Activated naive CD8-positive, alpha-beta T cell treated with anti-CD3 and anti-CD28 coated beads, Interleukin-2, amount 50 U/mL, for 24 hours (primary cell): Measurements from ENCODE around the gene FRRS1.
"Not testable (repeated sequence)": the region's sequence is repeated elsewhere in the genome, so short reads cannot be mapped to it uniquely, and the experiment has no call there.

Source experiments
- ATAC-seq: fragments of 150-1000 bp; cut with Tn5 transposase; one replicate; pipeline ENCODE4 v1.10.0; 2021
- DNase-seq: peaks from one replicate; pipeline ENCODE4 v3.0.0; 2021
- H3K27ac Mint-ChIP-seq: one replicate; pipeline ENCODE4 v1.8.0; 2021; ENCODE audit warnings: mild to moderate bottlenecking, mixed read lengths
- H3K27me3 Mint-ChIP-seq: one replicate; pipeline ENCODE4 v1.8.0; 2021; ENCODE audit warnings: mixed read lengths
- H3K36me3 Mint-ChIP-seq: one replicate; pipeline ENCODE4 v1.8.0; 2021; ENCODE audit warnings: low read depth, mixed read lengths
- H3K4me1 Mint-ChIP-seq: one replicate; pipeline ENCODE4 v1.8.0; 2021; ENCODE audit warnings: mixed read lengths
- H3K4me3 Mint-ChIP-seq: one replicate; pipeline ENCODE4 v1.8.0; 2021; ENCODE audit warnings: mild to moderate bottlenecking, moderate library complexity, mixed read lengths
- H3K9me3 Mint-ChIP-seq: one replicate; pipeline ENCODE4 v1.8.0; 2021; ENCODE audit warnings: mixed read lengths

FRRS1 gene

GRCh38 chr1:99766378-99766800, at the start of gene FRRS1:
TSS of gene FRRS1 (minus strand) at chr1:99766635. CDS start at chr1:99748768, 17,867 bp downstream.
- Mint-ChIP-seq H3K36me3 (no peaks in the 10 kb centered on the region), H3K4me3 (peak within 1 kb of the TSS; percentile 87), H3K27me3 (no peaks in the 10 kb centered on the region), H3K27ac (peak within 1 kb of the TSS; percentile 67), H3K4me1 (peaks cover 3% of the 10 kb centered on the region), H3K9me3 (no peaks in the 10 kb centered on the region)
- DNase-seq (peak; percentile 27), ATAC-seq (peak; percentile 92)

GRCh38 chr1:99814373-99814900, 48.0 kb upstream of the FRRS1 start:
- Mint-ChIP-seq H3K27me3 (peaks cover 2% of the 10 kb centered on the region), H3K36me3 (no peaks in the 10 kb centered on the region), H3K4me3 (no peak overlapping the region), H3K9me3 (no peaks in the 10 kb centered on the region), H3K27ac (no peak overlapping the region), H3K4me1 (peaks cover 8% of the 10 kb centered on the region)
- DNase-seq = no peak
- no peak for ATAC-seq

- Mint-ChIP-seq H3K9me3 (no peaks in the 10 kb centered on the region), H3K36me3 (no peaks in the 10 kb centered on the region), H3K27me3 (peaks cover 6% of the 10 kb centered on the region)
Measured at GRCh38 chr1:99811747-99812146, 45.3 kb upstream of the FRRS1 start.

GRCh38 chr1:99811075-99811474, 44.6 kb upstream of the FRRS1 start:
- peak overlapping the region; percentile 1 for H3K27ac Mint-ChIP-seq
- ATAC-seq (no peak), DNase-seq (no peak)
- no peaks in the 10 kb centered on the region for H3K36me3 Mint-ChIP-seq
- peaks cover 6% of the 10 kb centered on the region for H3K27me3 Mint-ChIP-seq
- peaks cover 17% of the 10 kb centered on the region for H3K4me1 Mint-ChIP-seq
- H3K4me3 Mint-ChIP-seq = no peak overlapping the region
- no peaks in the 10 kb centered on the region for H3K9me3 Mint-ChIP-seq

More at GRCh38 chr1:99811747-99812146, 45.3 kb upstream of the FRRS1 start:
- Mint-ChIP-seq H3K27ac (no peak overlapping the region), H3K4me3 (no peak overlapping the region), H3K4me1 (peaks cover 17% of the 10 kb centered on the region)
- no peak for ATAC-seq
- no peak for DNase-seq

- Mint-ChIP-seq H3K4me3 (no peak overlapping the region), H3K27ac (peak overlapping the region; percentile 68), H3K4me1 (peaks cover 17% of the 10 kb centered on the region), H3K36me3 (no peaks in the 10 kb centered on the region), H3K9me3 (no peaks in the 10 kb centered on the region), H3K27me3 (peaks cover 6% of the 10 kb centered on the region)
- ATAC-seq (peak; percentile 91), DNase-seq (peak; percentile 18)
Measured at GRCh38 chr1:99808391-99809115, 42.1 kb upstream of the FRRS1 start.

GRCh38 chr1:99806882-99807281, 40.4 kb upstream of the FRRS1 start:
- peaks cover 6% of the 10 kb centered on the region for H3K27me3 Mint-ChIP-seq
- no peak overlapping the region for H3K27ac Mint-ChIP-seq
- H3K4me1 Mint-ChIP-seq = peaks cover 17% of the 10 kb centered on the region
- no peak overlapping the region for H3K4me3 Mint-ChIP-seq
- H3K9me3 Mint-ChIP-seq = no peaks in the 10 kb centered on the region
- ATAC-seq = no peak
- H3K36me3 Mint-ChIP-seq = no peaks in the 10 kb centered on the region
- DNase-seq = no peak

GRCh38 chr1:99801584-99801983, 35.1 kb upstream of the FRRS1 start:
- DNase-seq (no peak), ATAC-seq (no peak)
- Mint-ChIP-seq H3K36me3 (no peaks in the 10 kb centered on the region), H3K9me3 (no peaks in the 10 kb centered on the region), H3K4me3 (no peak overlapping the region), H3K27ac (no peak overlapping the region), H3K27me3 (peaks cover 3% of the 10 kb centered on the region), H3K4me1 (no peaks in the 10 kb centered on the region)

GRCh38 chr1:99793861-99794260, 27.4 kb upstream of the FRRS1 start:
- not testable (repeated sequence) for ATAC-seq, H3K27me3 Mint-ChIP-seq, H3K36me3 Mint-ChIP-seq, H3K27ac Mint-ChIP-seq, H3K4me3 Mint-ChIP-seq, H3K9me3 Mint-ChIP-seq, H3K4me1 Mint-ChIP-seq, DNase-seq

- Mint-ChIP-seq H3K27me3 (peaks cover 14% of the 10 kb centered on the region), H3K9me3 (no peaks in the 10 kb centered on the region), H3K4me3 (no peak overlapping the region), H3K36me3 (no peaks in the 10 kb centered on the region), H3K4me1 (peaks cover 13% of the 10 kb centered on the region), H3K27ac (no peak overlapping the region)
- no peak for ATAC-seq
- no peak for DNase-seq
Measured at GRCh38 chr1:99789715-99790114, 23.3 kb upstream of the FRRS1 start.

GRCh38 chr1:99788896-99789295, 22.5 kb upstream of the FRRS1 start:
- H3K4me1 Mint-ChIP-seq = peaks cover 20% of the 10 kb centered on the region
- ATAC-seq (no peak), DNase-seq (no peak)
- no peak overlapping the region for H3K4me3 Mint-ChIP-seq
- no peaks in the 10 kb centered on the region for H3K9me3 Mint-ChIP-seq
- no peak overlapping the region for H3K27ac Mint-ChIP-seq
- peaks cover 18% of the 10 kb centered on the region for H3K27me3 Mint-ChIP-seq
- no peaks in the 10 kb centered on the region for H3K36me3 Mint-ChIP-seq

GRCh38 chr1:99786751-99787501, 20.5 kb upstream of the FRRS1 start:
- H3K4me1 Mint-ChIP-seq = peaks cover 20% of the 10 kb centered on the region
- DNase-seq = no peak

GRCh38 chr1:99784809-99785255, 18.4 kb upstream of the FRRS1 start:
- Mint-ChIP-seq H3K27me3 (peaks cover 35% of the 10 kb centered on the region), H3K9me3 (no peaks in the 10 kb centered on the region), H3K4me3 (peak overlapping the region; percentile 46), H3K4me1 (peaks cover 20% of the 10 kb centered on the region), H3K36me3 (no peaks in the 10 kb centered on the region), H3K27ac (peak overlapping the region; percentile 20)
- ATAC-seq = no peak
- no peak for DNase-seq

More at GRCh38 chr1:99786751-99787501, 20.5 kb upstream of the FRRS1 start:
- peaks cover 28% of the 10 kb centered on the region for H3K27me3 Mint-ChIP-seq
- no peak overlapping the region for H3K4me3 Mint-ChIP-seq
- H3K36me3 Mint-ChIP-seq = no peaks in the 10 kb centered on the region
- no peaks in the 10 kb centered on the region for H3K9me3 Mint-ChIP-seq
- H3K27ac Mint-ChIP-seq = no peak overlapping the region
- ATAC-seq = peak; percentile 66

GRCh38 chr1:99784143-99784542, 17.7 kb upstream of the FRRS1 start:
- H3K9me3 Mint-ChIP-seq = no peaks in the 10 kb centered on the region
- peak overlapping the region; percentile 46 for H3K4me3 Mint-ChIP-seq

GRCh38 chr1:99782920-99783319, 16.5 kb upstream of the FRRS1 start:
- peaks cover 20% of the 10 kb centered on the region for H3K4me1 Mint-ChIP-seq
- no peak overlapping the region for H3K4me3 Mint-ChIP-seq
- H3K27me3 Mint-ChIP-seq = peaks cover 37% of the 10 kb centered on the region
- no peak overlapping the region for H3K27ac Mint-ChIP-seq
- ATAC-seq (no peak), DNase-seq (no peak)
- H3K36me3 Mint-ChIP-seq = no peaks in the 10 kb centered on the region
- no peaks in the 10 kb centered on the region for H3K9me3 Mint-ChIP-seq

More at GRCh38 chr1:99784143-99784542, 17.7 kb upstream of the FRRS1 start:
- Mint-ChIP-seq H3K27ac (no peak overlapping the region), H3K27me3 (peaks cover 40% of the 10 kb centered on the region), H3K4me1 (peaks cover 20% of the 10 kb centered on the region), H3K36me3 (no peaks in the 10 kb centered on the region)
- DNase-seq (no peak), ATAC-seq (no peak)

GRCh38 chr1:99782397-99782796, 16.0 kb upstream of the FRRS1 start:
- DNase-seq = no peak
- H3K4me1 Mint-ChIP-seq = peaks cover 20% of the 10 kb centered on the region
- H3K27ac Mint-ChIP-seq = no peak overlapping the region
- no peaks in the 10 kb centered on the region for H3K9me3 Mint-ChIP-seq
- no peak for ATAC-seq
- no peaks in the 10 kb centered on the region for H3K36me3 Mint-ChIP-seq
- H3K27me3 Mint-ChIP-seq = peaks cover 34% of the 10 kb centered on the region
- H3K4me3 Mint-ChIP-seq = no peak overlapping the region
